ENCODE data around the gene TTC6.

The TTC6 gene

DNA sequence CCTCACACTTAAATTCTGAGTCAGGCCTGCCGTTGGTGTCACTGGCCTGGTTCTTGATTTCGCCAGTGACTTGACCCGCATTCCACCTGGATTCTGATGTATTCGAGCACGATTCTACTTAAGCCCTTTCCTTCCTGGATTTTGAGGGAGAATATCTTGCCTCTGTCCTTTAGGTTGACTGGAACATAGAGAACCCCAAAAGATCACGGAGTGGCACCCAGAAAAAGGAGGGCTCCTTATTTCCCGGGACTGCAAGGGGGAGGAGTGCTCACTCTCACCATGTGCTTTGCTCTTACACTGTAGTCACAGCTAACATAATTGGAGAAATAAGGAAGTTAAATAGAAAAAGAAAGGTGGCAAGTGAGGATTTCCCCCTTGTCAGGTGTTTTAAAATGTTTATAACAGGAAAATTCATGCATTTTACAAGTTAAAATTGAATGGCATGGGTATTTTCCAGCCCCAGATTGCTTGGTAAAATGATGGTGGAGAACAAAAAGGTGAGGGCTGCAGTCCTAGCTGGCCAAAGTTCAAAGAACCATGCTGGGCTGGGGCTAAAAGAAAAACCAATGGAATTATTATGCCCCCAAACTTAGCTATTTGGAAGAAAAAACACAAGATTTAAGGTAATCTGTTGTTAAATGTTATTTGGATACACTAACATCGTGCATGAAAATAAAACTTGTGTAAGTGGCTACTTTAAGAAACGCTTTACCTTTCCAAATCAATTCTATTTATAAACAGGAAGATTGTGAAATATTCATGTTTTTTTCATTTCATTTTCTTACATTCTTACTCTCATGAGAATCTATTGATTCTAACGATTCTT is 9.2 kb upstream of the TTC6 start:
- DNase-seq = no peak

DNA sequence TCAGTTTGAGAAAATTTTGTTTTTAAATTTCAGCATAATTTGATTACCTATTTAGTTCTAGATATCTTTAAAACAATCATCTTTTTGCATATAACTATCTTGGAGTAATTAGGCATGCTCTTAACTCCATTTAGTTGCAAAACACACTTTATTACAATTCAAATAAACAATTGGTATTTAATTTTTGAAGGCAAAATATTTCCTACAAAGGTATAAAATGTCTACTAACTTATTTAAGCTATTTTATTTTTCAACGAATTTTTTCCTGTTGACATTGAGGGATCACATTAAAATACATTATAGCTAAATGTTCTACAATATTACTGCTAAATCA is 8.7 kb upstream of the TTC6 start:
- no peak for DNase-seq

DNA sequence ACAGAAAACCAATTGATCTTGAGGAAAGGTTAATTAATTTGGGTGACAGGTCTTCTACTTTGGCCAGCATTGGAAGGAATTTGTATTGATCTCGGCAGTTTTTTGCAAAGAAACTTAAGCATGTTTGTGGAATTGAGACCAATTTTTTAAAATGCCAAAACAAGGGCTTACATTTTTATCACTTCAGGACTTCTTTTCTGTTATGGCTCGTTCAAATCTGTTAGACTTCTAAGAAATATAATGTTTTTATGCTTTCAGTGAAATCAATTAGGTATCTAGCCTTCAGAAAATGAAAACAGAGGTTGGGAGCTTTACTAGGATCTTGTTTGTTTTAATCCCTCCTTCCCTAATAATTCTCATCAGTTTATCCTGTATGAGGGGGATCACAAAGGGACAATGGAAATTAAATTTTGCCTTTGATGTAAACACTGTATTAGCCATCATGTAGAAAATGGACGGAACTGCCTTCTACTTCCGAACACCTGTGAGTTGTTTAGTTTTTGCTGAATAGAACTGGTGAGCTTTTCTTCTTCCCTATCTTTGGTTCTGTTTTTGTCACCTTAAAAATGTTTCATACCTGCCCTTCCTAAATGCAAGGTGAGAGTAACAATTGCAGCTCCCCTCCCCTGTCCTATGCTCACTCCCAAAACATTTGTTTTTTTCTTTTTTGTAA is 8.2 kb upstream of the TTC6 start:
- no peak for DNase-seq

DNA sequence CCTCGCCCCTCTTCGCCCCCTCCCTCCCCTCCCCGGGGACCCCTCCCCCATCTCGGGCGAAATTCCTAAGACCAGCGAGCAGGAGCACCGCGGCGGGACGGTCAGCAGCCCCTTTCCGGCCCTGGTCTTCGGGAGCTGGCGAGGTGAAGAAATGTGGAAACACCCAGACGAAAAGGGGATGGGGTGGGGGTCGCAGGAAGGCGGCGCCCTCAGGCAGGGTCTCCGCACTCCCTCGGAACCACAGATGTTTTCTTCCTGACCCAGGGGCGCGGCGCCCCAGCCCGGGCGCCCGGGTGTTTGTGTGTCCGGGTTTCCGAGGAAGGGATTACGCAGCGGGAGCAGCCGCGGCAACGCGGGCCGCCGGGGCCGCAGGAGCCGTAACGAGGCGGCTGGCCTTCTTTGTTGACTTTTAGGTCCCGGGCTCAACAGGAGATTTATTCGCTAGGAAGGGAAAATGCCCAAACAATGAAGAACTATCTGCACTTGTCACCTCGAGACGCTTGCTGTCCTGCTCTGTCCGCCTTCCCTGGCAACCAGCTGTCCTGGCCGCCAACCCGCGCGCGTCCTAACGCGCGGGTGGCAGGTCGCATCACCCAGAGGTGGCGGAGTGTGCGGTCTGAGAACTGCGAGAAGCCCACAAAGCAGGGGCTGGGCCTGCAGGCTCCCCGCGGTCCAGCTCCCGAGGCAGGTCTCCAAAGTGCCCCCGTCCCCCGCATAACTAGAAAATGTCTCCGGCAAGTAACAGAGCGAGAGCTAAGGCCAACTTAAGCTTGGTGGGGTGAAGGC is 7.4 kb upstream of the TTC6 start:
- no peak for DNase-seq

DNA sequence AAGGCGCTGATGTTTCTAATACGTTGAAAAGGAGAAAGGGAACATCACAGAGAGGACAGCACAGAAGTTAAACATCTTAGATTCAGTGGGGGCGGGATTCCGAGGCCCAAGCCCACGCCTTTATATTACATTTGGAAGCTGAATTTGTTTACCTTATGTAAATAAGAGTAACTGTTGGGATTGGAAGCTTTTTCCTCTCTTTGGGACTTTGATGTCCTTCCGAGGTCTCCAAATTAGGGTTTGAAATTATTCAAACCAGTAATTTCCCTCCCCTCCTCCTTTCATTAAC is 6.8 kb upstream of the TTC6 start:
- DNase-seq = no peak

DNA sequence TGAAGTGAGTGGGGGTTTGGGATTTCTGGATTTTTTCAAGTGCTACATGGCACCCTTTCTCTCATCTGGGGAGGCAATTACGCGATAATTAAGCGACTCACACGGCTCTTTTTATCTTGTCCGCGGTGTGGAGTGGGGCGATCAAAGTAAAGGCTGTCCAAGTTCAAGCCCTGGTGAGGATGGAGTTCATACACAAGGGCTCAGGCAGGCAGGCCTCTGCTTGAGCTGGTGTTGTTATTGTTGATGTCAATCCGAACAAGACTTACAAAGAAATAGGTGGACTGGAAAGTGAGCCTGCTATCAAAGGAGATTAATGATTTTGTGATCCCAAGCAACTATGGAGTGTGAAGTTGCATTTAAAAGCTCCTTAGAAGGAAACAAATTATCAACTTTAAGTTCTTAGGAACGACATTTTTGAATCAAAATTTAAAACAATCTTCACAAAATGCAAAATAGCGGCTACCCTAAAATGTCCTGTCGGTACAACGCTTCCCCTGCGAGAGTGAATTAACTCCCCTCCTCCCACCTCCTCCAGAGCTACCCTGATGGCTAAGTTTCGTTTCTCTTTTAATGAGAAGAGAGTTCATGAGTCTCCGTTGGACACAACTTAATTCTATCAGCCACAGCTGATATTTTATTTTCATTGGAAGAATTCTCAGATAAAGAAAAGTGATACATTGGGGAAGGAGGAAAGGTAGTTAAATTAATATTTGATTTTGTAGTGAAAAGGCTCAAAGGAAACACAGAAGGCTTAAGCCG is 6.3 kb upstream of the TTC6 start:
- DNase-seq = no peak

DNA sequence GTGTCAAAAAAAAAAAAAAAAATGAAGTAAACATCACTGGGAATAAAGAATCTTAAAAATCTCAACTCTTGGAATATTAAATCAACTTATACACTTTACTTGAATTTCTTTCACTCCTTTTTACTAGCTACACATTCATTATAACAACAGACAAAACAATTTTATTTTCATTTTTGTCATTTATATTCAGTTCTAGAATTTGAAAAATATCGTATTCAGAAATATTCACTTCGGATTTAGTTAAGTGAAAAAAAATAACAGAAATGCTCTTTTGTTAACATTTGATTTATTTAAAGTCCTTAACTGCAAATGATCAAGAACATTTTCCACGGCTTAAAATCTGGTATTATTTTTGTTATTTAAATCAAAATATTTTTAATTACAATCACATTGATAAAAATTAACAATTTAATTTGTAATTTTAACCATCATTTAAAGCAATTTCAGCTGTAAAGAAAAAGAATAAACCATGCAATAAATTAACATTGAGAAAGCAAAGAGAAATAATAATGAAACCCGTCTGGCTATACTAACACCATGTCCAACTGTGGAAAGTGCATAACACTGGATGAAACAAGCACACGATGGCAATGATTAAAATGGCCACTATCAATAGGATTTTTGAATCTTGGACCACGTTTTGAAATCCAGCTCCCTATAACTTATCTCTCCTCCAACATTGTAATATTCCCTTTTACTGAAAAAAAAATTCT is 5.6 kb upstream of the TTC6 start:
- no peak for DNase-seq

DNA sequence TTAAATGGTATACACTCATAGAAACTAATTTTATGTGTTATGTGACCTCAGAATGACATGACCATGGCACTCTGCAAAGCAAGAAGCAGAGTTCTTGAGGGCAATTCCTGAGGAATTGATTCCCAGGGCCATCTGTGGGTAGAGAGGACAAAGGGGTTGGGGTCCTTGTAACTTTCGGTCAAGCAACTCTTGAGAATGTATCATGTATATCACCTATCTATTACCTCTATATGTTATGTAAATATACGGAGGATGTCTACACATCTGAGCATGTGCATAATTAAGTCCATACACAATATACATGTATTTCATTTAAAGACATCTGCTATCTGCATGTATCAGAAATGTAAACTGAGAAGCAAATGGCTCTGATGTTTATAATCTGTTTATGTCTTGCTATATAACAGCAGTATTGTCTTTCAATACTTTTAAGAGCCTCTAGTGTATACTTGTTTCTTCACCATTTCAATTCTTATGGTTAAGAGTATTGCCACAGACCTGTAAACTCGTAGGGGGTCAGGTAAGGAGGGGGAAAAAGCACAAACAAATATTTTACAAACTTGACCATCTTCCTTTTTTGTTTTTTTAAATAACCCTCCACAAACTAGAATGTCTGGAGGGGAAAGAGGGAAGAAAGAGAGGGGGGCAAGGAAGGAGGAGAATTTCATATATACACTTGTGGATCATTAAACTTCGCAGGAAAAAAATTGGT is 4.8 kb upstream of the TTC6 start:
- no peak for DNase-seq

DNA sequence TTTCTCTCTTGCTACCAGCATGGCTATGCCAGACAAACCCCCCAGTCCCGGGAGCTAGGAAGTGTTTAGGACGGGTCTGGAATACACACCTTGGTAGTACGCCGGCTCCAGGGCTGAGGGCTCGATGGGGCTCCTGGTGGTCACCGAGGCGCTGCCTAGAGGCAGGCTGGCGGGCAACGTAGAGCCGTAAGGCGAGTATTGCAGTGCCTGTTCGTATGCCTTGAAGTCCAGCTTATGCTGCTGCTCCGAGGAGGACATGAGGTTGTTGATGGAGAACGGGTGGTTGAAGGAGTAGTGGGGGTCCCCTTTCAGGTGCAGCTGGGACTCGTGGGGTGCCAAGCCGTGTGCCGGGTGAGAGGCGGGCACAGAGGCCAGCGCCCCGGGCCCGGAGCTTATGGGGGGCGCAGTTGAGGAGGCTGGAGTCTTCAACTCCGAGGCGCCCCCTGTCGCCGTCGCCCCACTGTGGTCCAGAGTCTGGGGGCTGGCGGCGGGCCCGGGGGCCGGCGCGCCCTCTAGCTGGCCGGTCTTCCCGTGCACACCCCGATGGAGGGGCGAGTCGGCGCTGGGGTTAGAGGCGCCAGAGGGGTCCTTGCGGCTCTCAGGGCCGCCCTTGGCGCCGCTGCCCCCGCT is 4.0 kb upstream of the TTC6 start:
- DNase-seq = peak; percentile 46

DNA sequence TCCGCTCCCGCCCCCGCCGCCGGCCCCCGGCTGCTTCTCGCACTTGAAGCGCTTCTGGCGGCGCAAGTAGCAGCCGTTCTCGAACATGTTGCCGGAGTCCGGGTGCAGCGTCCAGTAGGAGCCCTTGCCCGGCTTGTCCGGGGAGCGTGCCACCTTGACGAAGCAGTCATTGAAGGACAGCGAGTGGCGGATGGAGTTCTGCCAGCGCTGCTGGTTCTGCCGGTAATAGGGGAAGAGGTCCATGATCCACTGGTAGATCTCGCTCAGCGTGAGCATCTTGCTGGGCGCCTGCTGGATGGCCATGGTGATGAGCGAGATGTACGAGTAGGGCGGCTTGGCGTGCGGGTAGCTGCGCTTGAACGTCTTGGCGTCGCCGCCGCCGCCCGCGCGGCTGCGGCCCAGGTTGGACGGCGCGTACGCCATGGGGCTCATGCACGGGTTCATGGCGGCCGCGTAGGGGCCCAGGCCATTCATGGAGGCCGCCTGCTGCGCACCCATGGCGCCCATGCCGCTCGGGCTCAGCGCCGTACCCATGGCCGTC is 3.4 kb upstream of the TTC6 start:
- no peak for DNase-seq

DNA sequence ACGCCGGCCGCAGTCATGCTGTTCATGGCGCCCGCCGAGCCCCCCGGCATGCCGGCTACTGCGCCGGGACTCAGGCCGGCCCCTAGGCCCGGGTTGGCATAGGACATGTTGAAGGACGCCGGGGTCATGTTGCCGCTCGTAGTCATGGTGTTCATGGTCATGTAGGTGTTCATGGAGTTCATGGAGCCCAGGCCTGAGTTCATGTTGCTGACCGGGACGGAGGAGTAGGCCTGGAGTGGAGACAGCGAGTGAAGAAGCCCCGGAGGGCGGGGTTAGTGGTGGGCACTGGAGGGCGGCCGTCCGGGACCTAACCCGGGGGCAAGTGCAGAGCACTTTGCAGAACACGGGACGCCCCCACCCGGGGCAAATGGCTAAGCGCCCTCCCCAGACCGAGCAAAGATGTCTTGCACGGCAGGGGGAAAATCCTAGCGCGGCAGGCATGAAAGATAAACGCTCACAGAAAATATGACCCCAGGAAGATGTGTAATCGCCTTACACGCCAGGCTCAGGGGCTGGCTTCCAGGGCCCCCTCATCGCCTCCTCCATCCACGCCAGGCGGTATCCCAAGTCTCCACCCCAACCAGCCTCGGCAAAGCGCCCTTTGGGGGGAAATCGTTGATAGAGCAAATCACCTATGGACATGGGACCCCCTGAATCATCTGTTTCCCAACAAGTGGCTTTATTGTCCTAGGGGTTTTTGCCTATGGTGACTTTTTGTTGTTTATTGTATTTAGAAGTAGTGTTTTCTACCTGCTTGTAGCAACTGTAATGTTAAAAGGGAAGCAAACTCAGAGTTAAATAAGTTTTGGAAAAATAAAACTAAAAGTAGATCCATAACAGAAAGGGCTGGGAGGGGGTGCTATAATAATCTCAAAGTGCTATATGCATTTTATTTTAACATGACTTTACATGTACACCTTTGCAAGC is 2.7 kb upstream of the TTC6 start:
- no peak for DNase-seq

DNA sequence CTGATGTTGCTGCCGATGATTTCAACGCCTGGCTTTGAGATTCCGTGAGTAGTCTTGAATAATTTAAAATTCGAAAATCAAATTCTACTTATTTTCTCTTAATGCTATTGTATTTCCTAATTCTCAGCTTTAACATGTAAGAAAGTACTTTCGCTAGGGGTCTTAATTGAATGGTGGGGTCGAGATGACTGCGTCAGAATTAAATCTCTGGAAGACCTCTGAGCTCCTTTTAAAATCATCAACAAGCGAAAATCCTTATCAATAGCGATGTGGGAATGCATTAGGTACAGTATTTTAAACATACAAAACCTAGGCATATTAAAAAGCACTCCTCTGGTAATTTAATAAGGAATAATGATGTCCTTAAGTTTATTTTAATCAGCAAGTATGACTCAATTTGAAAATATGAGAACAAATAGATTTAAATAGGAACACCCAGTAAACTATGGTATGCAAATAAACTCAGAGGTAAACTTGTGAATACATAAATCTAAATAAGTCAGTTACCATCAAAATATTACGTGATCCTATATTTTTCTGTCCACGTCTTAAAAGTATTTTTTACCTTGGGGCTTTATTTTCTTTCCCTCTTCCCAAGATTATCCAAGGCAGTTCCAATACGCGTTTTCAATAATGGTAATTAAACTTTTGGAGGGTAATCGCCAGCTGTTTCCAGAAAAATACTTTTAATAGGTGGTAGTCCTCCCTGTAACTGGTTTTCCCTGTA is 1.8 kb upstream of the TTC6 start:
- no peak for DNase-seq

DNA sequence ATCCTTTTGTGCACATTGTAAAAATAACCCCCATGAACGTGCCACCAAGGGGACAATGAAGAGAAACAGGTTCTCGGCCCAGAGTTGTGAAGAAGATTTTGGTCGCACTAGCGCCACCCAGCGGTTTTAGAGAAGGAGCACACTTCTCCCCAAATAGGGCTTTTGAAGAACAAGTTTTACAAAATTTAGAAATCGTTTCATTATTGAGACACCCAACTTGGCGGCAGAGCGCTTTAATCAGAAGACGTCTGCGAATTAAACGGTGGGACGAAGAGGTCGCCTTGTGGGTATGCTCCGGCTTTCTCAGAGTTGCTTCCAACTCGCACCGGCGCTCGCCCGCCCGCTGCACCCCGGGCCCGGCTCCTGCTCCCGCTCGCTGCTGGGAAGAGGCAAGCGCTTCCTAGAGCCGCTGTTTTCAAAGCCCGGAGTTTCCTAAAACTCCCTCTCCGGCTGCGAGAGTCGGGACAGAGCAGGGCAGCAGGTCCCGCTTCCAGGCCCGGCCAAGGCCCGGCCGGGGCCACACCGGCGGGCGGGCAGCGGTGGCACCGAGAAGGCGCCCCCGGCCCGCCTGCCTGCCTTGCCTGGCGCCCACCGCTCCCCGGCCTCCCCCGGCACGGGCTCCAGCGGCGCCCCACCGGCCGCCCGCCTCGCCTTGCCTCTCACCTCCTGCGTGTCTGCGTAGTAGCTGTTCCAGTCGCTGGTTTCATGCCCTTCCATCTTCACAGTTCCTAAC is 1.0 kb upstream of the TTC6 start:
- DNase-seq = peak; percentile 63

DNA sequence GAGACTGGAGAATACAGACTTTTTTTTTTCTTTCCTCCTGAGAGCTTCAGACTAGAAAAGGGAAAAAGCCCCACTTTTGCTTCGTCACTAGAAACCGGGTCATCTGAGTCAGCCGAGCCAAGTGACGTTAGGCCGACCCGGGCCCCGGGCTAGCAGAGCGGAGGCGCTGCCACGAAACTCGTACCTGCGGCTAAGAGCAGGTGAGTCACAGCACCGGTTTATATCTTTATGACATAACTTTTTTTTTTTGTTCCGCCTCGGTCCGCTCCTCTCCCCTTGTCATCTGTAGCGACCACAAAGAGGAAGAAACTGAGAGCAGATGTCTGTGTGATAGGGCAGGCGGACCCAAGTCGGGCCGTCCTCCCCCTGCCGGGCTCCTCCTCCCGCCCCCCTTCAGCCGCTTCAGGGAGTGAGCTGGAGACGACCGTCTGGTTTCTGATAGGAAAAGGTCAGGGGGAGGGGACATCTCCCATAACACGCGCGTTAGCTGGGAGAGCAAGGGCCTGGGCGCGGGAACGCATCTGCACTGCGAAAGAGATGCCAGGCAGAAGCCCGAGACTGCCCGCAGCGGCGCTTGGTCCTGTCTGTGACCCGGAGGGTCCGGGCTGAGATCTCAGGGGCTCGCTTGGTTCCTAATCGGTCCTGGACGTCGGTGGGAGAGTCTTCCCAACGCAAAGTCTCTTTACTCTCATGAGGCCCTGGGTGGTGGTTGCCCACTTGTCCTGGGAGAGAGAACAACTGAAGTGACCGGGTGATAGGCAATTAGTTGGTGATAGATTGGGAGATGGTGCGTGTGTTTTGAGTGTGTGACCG is 586 bp downstream of the TTC6 start:
- DNase-seq = peak; percentile 94

DNA sequence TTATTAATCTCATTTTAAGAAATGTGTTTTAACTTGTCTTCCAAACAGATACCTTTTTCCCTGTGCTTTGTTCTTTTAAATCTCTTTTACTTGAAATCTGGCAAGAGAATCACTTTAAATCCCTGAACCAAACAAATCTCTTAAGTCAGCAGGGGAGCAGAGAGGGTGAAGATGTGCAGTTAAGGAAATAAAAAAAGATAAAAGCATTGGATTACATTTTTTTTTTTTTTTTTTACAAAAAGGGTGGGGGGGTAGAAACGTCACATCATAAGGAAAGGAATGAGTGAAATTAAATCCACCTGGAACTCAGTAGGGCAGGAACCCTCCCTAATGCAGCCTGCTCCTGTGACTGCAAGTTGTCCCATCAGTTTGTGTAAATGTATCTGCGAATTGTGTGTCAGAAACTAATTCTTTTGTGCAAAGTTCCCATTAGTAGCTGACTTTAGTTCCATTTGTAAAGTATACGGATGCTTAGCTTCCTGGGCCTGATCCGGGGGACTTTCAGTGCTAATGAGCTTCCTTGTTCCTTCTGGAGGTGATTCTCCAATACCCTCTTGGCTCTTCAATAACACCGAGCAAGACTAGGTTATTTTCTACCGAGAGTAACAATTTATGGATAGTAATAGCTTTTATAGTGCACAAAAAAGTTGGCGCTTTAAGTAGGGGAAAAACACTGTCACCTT is 1.5 kb downstream of the TTC6 start:
- DNase-seq = no peak

DNA sequence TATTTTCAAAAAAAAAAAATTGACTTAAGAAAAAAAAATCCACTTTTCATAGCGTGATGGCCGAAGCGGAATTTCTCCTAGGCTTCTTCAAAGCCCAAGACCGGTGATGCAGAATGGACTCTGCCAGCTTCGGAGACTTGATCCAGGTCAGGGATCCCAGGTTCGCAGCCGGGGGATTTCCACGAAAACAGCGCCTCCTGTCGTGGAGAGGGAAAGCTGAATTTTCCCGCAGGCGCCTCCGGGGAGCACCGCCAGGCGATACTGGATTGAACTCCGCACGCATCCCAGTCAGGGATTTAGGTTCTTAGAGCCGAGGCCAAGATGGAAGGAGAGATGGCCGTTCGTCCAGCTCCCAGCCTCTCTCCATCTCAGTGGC is 2.1 kb downstream of the TTC6 start:
- DNase-seq = no peak
